Prostate gland (tissue), 2 donors: ENCODE results near the gene CALHM2. TPM values are rescaled to one million over a fixed set of nuclear protein-coding genes. Genes with fewer than 3 reads are reported as not detected.
A peak's percentile ranks its signal among the peaks of the same experiment; 100 is the strongest.

ENCODE experiments used
- DNase-seq: peaks from one replicate; pipeline ENCODE4 v3.0.0-alpha.2; 2019; ENCODE audit warnings: low spot score
- H3K27ac ChIP-seq, 2 donors: fragments of 200-600 bp; sonication (generic); 2 replicates each; pipeline ENCODE4 v1.5.1; 2017 to 2019
- H3K27me3 ChIP-seq: fragments of 200-600 bp; sonication (generic); replicated peaks from 2 replicates; pipeline ENCODE4 v1.5.1; 2019; ENCODE audit not compliant: insufficient read depth
- H3K36me3 ChIP-seq, 2 donors: fragments of 200-600 bp; sonication (generic); 1 replicate in 1 of 2; 2 replicates in 1 of 2; pipeline versions ENCODE4 v1.5.1 to v1.8.1; 2017 to 2019
- H3K4me1 ChIP-seq: fragments of 200-600 bp; sonication (generic); replicated peaks from 2 replicates; pipeline ENCODE4 v1.5.1; 2019
- H3K4me3 ChIP-seq, 2 donors: fragments of 200-600 bp; sonication (generic); 2 replicates each; pipeline ENCODE4 v1.5.1; 2017 to 2019
- H3K9me3 ChIP-seq: fragments of 200-600 bp; sonication (generic); 2 replicates; pipeline ENCODE4 v1.5.1; 2017
- POLR2A ChIP-seq: fragments of 450-650 bp; IDR thresholded peaks from one replicate; pipeline ENCODE4 v1.6.1; 2016; ENCODE audit warnings: antibody characterized with exemption, mild to moderate bottlenecking
- POLR2AphosphoS5 ChIP-seq: sonication (generic); formaldehyde crosslinking; IDR thresholded peaks from one replicate; pipeline ENCODE4 v1.6.1; 2017; ENCODE audit warnings: antibody characterized with exemption
- WGBS: methylation state at CpG from one replicate; pipeline ENCODE4 v1.1.5; 2018; 5-methylcytosine and 5-hydroxymethylcytosine counted together
- intact Hi-C: fragments of 100-400 bp; cut with DNase I; formaldehyde crosslinking; loops from one replicate; pipeline ENCODE4 v1.14.2; 2022
- total RNA-seq, 2 donors: library from RNA; depleted of rRNA; stranded (reverse); fragments of >200 nt; gene quantifications; one replicate each; pipeline ENCODE4 v1.1.0, GENCODE V29; 2016
- TF ChIP-seq, protein P1 (sequence below), 4 experiments: fragments of 200-600 bp in 2 of 4; fragments of 450-650 bp in 2 of 4; sonication (generic) in 2 of 4; IDR thresholded peaks; 1 replicate in 3 of 4; 2 replicates in 1 of 4; pipeline ENCODE4 v1.5.1; 2016 to 2019; ENCODE audit warnings: antibody characterized with exemption in 4 of 4, mild to moderate bottlenecking in 2 of 4, moderate library complexity in 2 of 4

CALHM2 gene
- total RNA-seq, 2 donors from 2014 or later = 11.7 to 82.8 TPM

DNA sequence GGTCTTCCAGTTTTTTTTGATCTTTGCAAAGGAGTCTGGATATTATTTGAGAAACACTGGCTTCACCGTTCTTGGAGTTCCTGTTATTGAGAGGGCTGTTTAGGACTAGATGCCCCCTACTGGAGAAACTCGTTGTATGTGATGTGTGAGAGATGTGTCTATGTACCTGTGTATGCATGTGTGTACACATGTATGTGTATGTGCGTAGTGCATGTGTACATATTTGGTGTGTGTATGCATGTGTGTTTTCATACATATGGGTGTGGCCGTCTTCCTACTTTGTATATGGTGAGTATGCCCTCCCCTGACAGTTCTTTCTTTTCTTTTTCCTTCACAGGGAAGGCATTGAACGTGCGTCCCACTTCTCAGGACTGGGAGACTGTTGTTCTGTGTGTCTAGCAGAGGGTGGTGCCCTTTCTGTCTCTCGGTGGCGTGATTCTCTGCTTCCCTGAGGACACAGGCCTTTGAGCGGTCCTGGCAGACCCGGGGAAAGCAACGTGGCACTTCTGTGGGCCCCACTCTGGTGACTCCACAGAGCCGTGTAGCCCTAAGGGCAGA, 29.9 kb upstream of the CALHM2 start:
- no peaks in the 10 kb centered on the region for H3K36me3 ChIP-seq
- no peak overlapping the region for H3K27ac ChIP-seq
- no peaks in the 10 kb centered on the region for H3K27me3 ChIP-seq
- H3K4me3 ChIP-seq = no peak overlapping the region
- TF ChIP-seq, protein P1, sequence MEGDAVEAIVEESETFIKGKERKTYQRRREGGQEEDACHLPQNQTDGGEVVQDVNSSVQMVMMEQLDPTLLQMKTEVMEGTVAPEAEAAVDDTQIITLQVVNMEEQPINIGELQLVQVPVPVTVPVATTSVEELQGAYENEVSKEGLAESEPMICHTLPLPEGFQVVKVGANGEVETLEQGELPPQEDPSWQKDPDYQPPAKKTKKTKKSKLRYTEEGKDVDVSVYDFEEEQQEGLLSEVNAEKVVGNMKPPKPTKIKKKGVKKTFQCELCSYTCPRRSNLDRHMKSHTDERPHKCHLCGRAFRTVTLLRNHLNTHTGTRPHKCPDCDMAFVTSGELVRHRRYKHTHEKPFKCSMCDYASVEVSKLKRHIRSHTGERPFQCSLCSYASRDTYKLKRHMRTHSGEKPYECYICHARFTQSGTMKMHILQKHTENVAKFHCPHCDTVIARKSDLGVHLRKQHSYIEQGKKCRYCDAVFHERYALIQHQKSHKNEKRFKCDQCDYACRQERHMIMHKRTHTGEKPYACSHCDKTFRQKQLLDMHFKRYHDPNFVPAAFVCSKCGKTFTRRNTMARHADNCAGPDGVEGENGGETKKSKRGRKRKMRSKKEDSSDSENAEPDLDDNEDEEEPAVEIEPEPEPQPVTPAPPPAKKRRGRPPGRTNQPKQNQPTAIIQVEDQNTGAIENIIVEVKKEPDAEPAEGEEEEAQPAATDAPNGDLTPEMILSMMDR (IDR thresholded peaks at IDR 0.05) = peak in 3 of 4 experiments; percentile 35 to 59 (median 47)
- no peak for TF ChIP-seq POLR2AphosphoS5
- no peak for TF ChIP-seq POLR2A
- DNase-seq = peak; percentile 36
- WGBS = 60% methylated on average over 12 of the region's 12 CpGs
- intact Hi-C loops = loop anchor here (1.0 kb wide), 1 partner anchor 65 kb away; no protein-coding TSS in a partner anchor
- no peaks in the 10 kb centered on the region for H3K9me3 ChIP-seq
- no peaks in the 10 kb centered on the region for H3K4me1 ChIP-seq

DNA sequence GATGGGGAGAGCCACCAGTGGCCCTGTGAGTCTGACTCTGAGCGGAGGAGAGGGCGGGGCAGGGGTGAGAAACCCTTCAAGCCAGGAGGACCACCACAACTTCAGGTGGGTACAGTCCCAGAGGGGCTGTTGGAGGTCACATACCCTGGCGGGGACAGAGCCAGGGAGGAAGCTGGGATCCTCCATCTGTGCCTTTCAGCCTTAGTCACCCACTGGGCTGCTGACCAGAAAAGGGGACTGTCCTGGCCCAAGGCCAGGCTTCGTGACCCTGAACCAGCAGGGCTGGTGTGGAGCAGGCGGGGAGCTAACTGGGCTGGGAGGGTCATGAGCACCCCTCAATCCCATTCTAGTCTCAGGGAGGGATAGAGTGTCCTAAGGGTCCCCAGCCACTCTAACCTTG, 28.4 kb upstream of the CALHM2 start:
- Histone ChIP-seq H3K27me3 (no peaks in the 10 kb centered on the region), H3K4me3 (no peak overlapping the region), H3K27ac (no peak overlapping the region), H3K4me1 (no peaks in the 10 kb centered on the region), H3K36me3 (no peaks in the 10 kb centered on the region), H3K9me3 (no peaks in the 10 kb centered on the region)
- intact Hi-C loops = no loop called here
- 84% methylated on average over 5 of the region's 5 CpGs for WGBS
- no peak for DNase-seq
- TF ChIP-seq, protein P1 (IDR thresholded peaks at IDR 0.05) = no peak
- TF ChIP-seq POLR2AphosphoS5 (no peak), POLR2A (no peak)

DNA sequence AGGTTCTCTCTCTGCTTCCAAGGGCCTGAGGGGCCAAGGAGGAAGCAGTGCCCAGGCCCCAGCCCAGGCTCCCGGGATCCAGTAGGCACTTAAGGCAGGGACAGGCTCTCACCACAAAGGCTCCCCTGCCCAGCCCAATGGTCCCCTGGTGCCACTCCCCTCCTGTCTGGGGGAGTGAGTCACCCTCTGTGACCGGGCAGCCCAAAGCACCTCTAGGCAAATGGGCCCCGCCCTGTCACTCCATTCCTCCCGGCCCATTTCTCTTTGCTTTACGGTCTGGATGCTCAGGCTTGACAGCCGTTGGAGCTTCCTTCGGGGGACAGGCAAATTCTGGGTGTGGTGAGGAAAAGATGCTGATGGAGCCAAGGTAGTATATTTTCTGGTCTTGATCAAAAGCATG, 27.0 kb upstream of the CALHM2 start, which contains the start of gene CALHM3:
Gene CALHM3 (minus strand): TSS at position 106 of the 400 bp plus-strand sequence. CDS start 208 bp downstream, outside the sequence.
- no peaks in the 10 kb centered on the region for H3K27me3 ChIP-seq
- H3K4me1 ChIP-seq = no peaks in the 10 kb centered on the region
- DNase-seq = no peak
- TF ChIP-seq, protein P1 (IDR thresholded peaks at IDR 0.05) = no peak
- TF ChIP-seq POLR2AphosphoS5 = no peak
- TF ChIP-seq POLR2A = no peak
- no peak within 1 kb of the TSS for H3K27ac ChIP-seq
- no peaks in the 10 kb centered on the region for H3K36me3 ChIP-seq
- intact Hi-C loops = no loop called here
- H3K9me3 ChIP-seq = no peaks in the 10 kb centered on the region
- 49% methylated on average over 7 of the region's 7 CpGs for WGBS
- no peak within 1 kb of the TSS for H3K4me3 ChIP-seq

DNA sequence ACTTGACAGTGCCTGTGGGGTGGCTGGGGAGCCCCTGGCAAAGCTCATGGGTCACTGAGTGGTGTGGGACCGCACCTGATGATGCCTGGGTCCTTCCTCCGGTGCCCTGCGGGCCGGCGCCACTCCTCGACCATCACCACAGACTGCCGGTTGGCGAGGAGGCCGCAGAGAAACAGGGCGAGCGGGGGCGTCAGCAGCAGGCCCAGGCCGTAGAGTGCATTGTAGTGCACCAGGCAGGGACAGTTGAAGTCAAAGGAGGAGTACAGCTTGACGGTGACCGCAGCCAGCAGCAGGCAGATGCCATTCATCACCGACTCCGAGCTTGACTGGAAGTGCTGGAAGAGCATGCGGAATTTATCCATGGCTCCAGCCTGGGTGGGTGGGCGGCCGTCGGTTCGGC, 26.5 kb upstream of the CALHM2 start:
- Histone ChIP-seq H3K27me3 (no peaks in the 10 kb centered on the region), H3K9me3 (no peaks in the 10 kb centered on the region), H3K27ac (no peak overlapping the region), H3K36me3 (no peaks in the 10 kb centered on the region), H3K4me1 (no peaks in the 10 kb centered on the region), H3K4me3 (no peak overlapping the region)
- intact Hi-C loops = no loop called here
- WGBS = 91% methylated on average over 20 of the region's 22 CpGs
- TF ChIP-seq, protein P1 (IDR thresholded peaks at IDR 0.05) = no peak
- TF ChIP-seq POLR2AphosphoS5 (no peak), POLR2A (no peak)
- DNase-seq = no peak
